SK-N-SH (cell line): Measurements from ENCODE around the gene ATL3.

Experiments used
- CTCF ChIP-seq: fragments of 200-600 bp; sonication (generic); IDR thresholded peaks from 2 replicates; pipeline ENCODE4 v1.6.1; 2017; ENCODE audit warnings: antibody characterized with exemption, mild to moderate bottlenecking, moderate library complexity
- EZH2phosphoT487 ChIP-seq: fragments of 200-600 bp; sonication (generic); IDR thresholded peaks from 2 replicates; pipeline ENCODE4 v1.6.1; 2017; ENCODE audit warnings: low read depth, mixed run types, mild to moderate bottlenecking, antibody characterized with exemption, moderate library complexity, borderline replicate concordance
- MEF2A ChIP-seq: IDR thresholded peaks from 2 replicates; pipeline ENCODE4 v1.4.0; 2012; ENCODE audit warnings: low read depth, borderline replicate concordance
- RAD21 ChIP-seq: IDR thresholded peaks from 2 replicates; pipeline ENCODE4 v1.6.1; 2012; ENCODE audit warnings: mild to moderate bottlenecking, low read length
- USF1 ChIP-seq: IDR thresholded peaks from 2 replicates; pipeline ENCODE4 v1.4.0; 2012; ENCODE audit warnings: low read depth, borderline replicate concordance

GRCh38 chr11:63612181-63612580 lies 59.0 kb downstream of the ATL3 start:
- no peak for TF ChIP-seq MEF2A
- no peak for TF ChIP-seq RAD21
- no peak for TF ChIP-seq USF1
- no peak for TF ChIP-seq EZH2phosphoT487
- TF ChIP-seq CTCF: no peak
